Panc1 (cell line): ENCODE measurements around the gene KIF26A. TPM values are rescaled to one million over a fixed set of nuclear protein-coding genes. Genes with fewer than 3 reads are reported as not detected.

ENCODE experiments used
- ATAC-seq: fragments of 200-7000 bp; cut with Tn5 transposase; 2 replicates; pipeline ENCODE4 v1.9.1; 2020; ENCODE audit warnings: mild to moderate bottlenecking, moderate library complexity
- BruUV-seq: library from RNA; stranded (reverse); fragments of 400-500 nt; replicated peaks from 2 replicates; lab custom pipeline; 2021; lab: Mats Ljungman, UMichigan
- CTCF ChIA-PET: fragments of 300-600 bp; sonication (Branson Sonifier 250); formaldehyde crosslinking; loops from one replicate; lab custom pipeline; 2022; ENCODE audit warnings: antibody characterized with exemption; lab: Charles Lee
- POLR2A ChIA-PET: fragments of 300-600 bp; sonication (Branson Sonifier 250); formaldehyde crosslinking; loops from one replicate; lab custom pipeline; 2022; ENCODE audit warnings: antibody characterized with exemption; lab: Charles Lee
- DNase-seq: peaks from one replicate; pipeline ENCODE4 v3.0.0-alpha.2; 2010; ENCODE audit warnings: low read depth, low spot score
- H3K27ac ChIP-seq: 2 replicates; pipeline ENCODE4 v1.5.1; 2011; ENCODE audit warnings: mild to moderate bottlenecking, low read length, inconsistent platforms
- H3K27me3 ChIP-seq: fragments of 200-500 bp; sonication (Bioruptor generic); 2 replicates; pipeline ENCODE4 v1.6.0; 2014; ENCODE audit warnings: low read length, inconsistent platforms; ENCODE audit not compliant: control insufficient read depth, insufficient read depth
- H3K36me3 ChIP-seq: fragments of 200-500 bp; sonication (Bioruptor generic); 2 replicates; pipeline ENCODE4 v1.5.1; 2014; ENCODE audit warnings: inconsistent platforms, mild to moderate bottlenecking, low read length, moderate library complexity; ENCODE audit not compliant: control insufficient read depth, insufficient read depth
- H3K4me1 ChIP-seq: 2 replicates; pipeline ENCODE4 v1.5.1; 2011; ENCODE audit warnings: inconsistent platforms, mild to moderate bottlenecking, low read length, moderate library complexity; ENCODE audit not compliant: control insufficient read depth, insufficient read depth
- H3K4me3 ChIP-seq, 2 experiments: 2 replicates each; pipeline ENCODE4 v1.5.1; 2011 to 2012; ENCODE audit warnings: low read depth in 2 of 2, low read length in 2 of 2, mild to moderate bottlenecking in 2 of 2, inconsistent platforms in 1 of 2, moderate library complexity in 1 of 2
- H3K9me3 ChIP-seq: fragments of 200-500 bp; sonication (Bioruptor generic); 2 replicates; pipeline ENCODE4 v1.5.1; 2014; ENCODE audit warnings: low read depth, mild to moderate bottlenecking, inconsistent platforms, low read length, moderate library complexity; ENCODE audit not compliant: control insufficient read depth, insufficient read depth
- POLR2AphosphoS5 ChIP-seq: IDR thresholded peaks from 2 replicates; pipeline ENCODE4 v1.6.1; 2012; ENCODE audit warnings: mild to moderate bottlenecking, low read depth, low read length, moderate library complexity
- SIN3A ChIP-seq: IDR thresholded peaks from 2 replicates; pipeline ENCODE4 v1.6.1; 2012; ENCODE audit warnings: low read depth, mild to moderate bottlenecking, low read length, moderate library complexity, borderline replicate concordance; ENCODE audit not compliant: insufficient read depth
- TCF7L2 ChIP-seq: IDR thresholded peaks from 2 replicates; pipeline ENCODE4 v1.6.1; 2011; ENCODE audit warnings: mild to moderate bottlenecking, low read depth, low read length, inconsistent platforms
- in situ Hi-C: cut with HindIII; loops from 2 replicates; pipeline ENCODE4 v1.10.0; 2016; ENCODE audit warnings: low sequenced_read_pairs, low pct_unique_long_range_greater_than_20kb
- intact Hi-C: fragments of 100-400 bp; cut with micrococcal nuclease; formaldehyde crosslinking; loops from one replicate; pipeline ENCODE4 v1.10.0; 2022; ENCODE audit not compliant: unreplicated experiment
- total RNA-seq: library from RNA; stranded (reverse); gene quantifications from one replicate; pipeline ENCODE4 v1.2.1, GENCODE V29; 2021; ENCODE audit not compliant: unreplicated experiment
- TF ChIP-seq, protein P1 (sequence below), 2 experiments: IDR thresholded peaks; 2 replicates each; pipeline ENCODE4 v1.6.1; 2011 to 2012; ENCODE audit warnings: low read depth in 2 of 2, control low read depth in 1 of 2, low read length in 1 of 2, mild to moderate bottlenecking in 1 of 2, moderate library complexity in 1 of 2; ENCODE audit not compliant: insufficient read depth in 1 of 2
- TF ChIP-seq, protein P2 (sequence below): fragments of 450-650 bp; IDR thresholded peaks from 2 replicates; pipeline ENCODE4 v1.5.1; 2017; ENCODE audit warnings: mild to moderate bottlenecking

The KIF26A gene
- total RNA-seq, 1 experiment from 2014 or later = 4.4 TPM

DNA sequence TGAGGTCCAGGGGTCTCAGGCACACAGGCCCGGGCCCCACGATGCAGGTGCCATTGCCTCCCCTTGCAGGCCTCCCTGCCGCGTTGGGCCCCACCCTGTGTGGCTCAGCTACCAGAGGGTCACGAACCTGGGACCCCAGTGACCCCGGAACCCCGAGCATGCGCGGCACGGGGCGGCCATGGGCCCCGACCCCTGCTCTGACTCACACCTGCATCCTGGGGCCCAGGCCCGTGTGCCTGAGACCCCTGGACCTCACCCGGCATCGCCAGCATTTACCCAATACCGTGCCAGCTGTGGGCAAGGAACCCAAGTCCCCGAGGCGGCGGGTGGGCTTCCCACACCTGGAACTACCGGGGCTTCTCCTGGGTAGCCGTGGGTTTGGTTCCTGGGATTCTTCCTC lies 25.2 kb downstream of the KIF26A start:
- Histone ChIP-seq H3K36me3 (no peaks in the 10 kb centered on the region), H3K4me3 (no peak overlapping the region), H3K27ac (no peak overlapping the region), H3K9me3 (no peaks in the 10 kb centered on the region), H3K4me1 (no peaks in the 10 kb centered on the region), H3K27me3 (no peaks in the 10 kb centered on the region)
- ChIA-PET POLR2A (no interaction called here), CTCF (no interaction called here)
- TF ChIP-seq, protein P1, sequence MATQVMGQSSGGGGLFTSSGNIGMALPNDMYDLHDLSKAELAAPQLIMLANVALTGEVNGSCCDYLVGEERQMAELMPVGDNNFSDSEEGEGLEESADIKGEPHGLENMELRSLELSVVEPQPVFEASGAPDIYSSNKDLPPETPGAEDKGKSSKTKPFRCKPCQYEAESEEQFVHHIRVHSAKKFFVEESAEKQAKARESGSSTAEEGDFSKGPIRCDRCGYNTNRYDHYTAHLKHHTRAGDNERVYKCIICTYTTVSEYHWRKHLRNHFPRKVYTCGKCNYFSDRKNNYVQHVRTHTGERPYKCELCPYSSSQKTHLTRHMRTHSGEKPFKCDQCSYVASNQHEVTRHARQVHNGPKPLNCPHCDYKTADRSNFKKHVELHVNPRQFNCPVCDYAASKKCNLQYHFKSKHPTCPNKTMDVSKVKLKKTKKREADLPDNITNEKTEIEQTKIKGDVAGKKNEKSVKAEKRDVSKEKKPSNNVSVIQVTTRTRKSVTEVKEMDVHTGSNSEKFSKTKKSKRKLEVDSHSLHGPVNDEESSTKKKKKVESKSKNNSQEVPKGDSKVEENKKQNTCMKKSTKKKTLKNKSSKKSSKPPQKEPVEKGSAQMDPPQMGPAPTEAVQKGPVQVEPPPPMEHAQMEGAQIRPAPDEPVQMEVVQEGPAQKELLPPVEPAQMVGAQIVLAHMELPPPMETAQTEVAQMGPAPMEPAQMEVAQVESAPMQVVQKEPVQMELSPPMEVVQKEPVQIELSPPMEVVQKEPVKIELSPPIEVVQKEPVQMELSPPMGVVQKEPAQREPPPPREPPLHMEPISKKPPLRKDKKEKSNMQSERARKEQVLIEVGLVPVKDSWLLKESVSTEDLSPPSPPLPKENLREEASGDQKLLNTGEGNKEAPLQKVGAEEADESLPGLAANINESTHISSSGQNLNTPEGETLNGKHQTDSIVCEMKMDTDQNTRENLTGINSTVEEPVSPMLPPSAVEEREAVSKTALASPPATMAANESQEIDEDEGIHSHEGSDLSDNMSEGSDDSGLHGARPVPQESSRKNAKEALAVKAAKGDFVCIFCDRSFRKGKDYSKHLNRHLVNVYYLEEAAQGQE (IDR thresholded peaks at IDR 0.05; ENCODE audit: insufficient read depth in 1 of 2, low read depth in 2 of 2, low read length in 1 of 2) = no peak
- TF ChIP-seq TCF7L2 = no peak
- no peak for TF ChIP-seq POLR2AphosphoS5
- no peak for TF ChIP-seq SIN3A
- TF ChIP-seq, protein P2, sequence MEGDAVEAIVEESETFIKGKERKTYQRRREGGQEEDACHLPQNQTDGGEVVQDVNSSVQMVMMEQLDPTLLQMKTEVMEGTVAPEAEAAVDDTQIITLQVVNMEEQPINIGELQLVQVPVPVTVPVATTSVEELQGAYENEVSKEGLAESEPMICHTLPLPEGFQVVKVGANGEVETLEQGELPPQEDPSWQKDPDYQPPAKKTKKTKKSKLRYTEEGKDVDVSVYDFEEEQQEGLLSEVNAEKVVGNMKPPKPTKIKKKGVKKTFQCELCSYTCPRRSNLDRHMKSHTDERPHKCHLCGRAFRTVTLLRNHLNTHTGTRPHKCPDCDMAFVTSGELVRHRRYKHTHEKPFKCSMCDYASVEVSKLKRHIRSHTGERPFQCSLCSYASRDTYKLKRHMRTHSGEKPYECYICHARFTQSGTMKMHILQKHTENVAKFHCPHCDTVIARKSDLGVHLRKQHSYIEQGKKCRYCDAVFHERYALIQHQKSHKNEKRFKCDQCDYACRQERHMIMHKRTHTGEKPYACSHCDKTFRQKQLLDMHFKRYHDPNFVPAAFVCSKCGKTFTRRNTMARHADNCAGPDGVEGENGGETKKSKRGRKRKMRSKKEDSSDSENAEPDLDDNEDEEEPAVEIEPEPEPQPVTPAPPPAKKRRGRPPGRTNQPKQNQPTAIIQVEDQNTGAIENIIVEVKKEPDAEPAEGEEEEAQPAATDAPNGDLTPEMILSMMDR = no peak
- no peak for DNase-seq
- intact Hi-C loops (no loop called here), in situ Hi-C loops (no loop called here)
- ATAC-seq = no peak
- no TSS peak for BruUV-seq

DNA sequence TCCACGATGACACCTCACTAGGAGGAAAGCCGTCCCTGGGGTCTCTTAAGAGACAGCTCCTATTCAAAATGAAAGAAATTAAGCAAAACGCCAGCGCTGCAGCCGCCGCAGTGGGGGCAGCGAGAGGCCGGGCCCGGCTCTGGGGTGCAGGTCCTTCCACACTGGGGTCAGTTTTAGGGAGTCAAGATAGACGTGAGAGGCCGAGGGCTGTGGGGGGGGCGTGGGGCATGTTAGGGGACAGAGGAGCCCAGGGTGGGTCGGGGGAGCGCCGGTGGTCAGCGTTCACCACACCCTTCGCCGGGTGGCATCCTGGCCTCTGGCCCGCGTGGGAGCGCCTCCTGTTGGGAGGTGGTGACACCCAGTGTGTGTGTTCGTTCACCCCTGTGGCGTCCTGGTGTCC lies 25.7 kb downstream of the KIF26A start:
- no peaks in the 10 kb centered on the region for H3K9me3 ChIP-seq
- H3K27ac ChIP-seq = no peak overlapping the region
- no TSS peak for BruUV-seq
- H3K4me1 ChIP-seq = no peaks in the 10 kb centered on the region
- no peaks in the 10 kb centered on the region for H3K36me3 ChIP-seq
- no peaks in the 10 kb centered on the region for H3K27me3 ChIP-seq
- intact Hi-C loops = no loop called here
- no peak for DNase-seq
- no peak overlapping the region for H3K4me3 ChIP-seq
- TF ChIP-seq, protein P2 = no peak
- TF ChIP-seq POLR2AphosphoS5 = no peak
- no peak for TF ChIP-seq SIN3A
- TF ChIP-seq TCF7L2 = no peak
- TF ChIP-seq, protein P1 (IDR thresholded peaks at IDR 0.05; ENCODE audit: insufficient read depth in 1 of 2, low read depth in 2 of 2, low read length in 1 of 2) = no peak
- no peak for ATAC-seq
- ChIA-PET POLR2A (no interaction called here), CTCF (no interaction called here)
- in situ Hi-C loops = no loop called here
